ENCODE results near the gene ILK. TPM values are rescaled to one million over a fixed set of nuclear protein-coding genes. Genes with fewer than 3 reads are reported as not detected.
A peak's percentile ranks its signal among the peaks of the same experiment; 100 is the strongest.

Gene ILK
- total and polyA plus RNA-seq, 10 of the 15 experiments (the other 5 are each of a cell fraction or from before 2014, with no cell fraction given): 51.8 to 163 (median 92.0) TPM

GRCh38 chr11:6602096-6602940 lies 1.3 kb upstream of the ILK start:
- POLR2A ChIA-PET: interaction anchor here (0.6 to 2.2 kb wide), 4 partner anchors 9 to 1079 kb away, joined by 3 to 29 read pairs (median 6); partner anchors contain the start of genes MRPL17 and TPP1
- in situ Hi-C loops (cut with MboI): no loop called here
- no peak for FAIRE-seq
- Histone ChIP-seq H2AFZ (ENCODE audit: control insufficient read depth, low read depth, low read length) (no peak overlapping the region), H3K4me3 (peak overlapping the region; percentile 96), H3K9ac (ENCODE audit: control insufficient read depth, insufficient read depth, low read length) (peak overlapping the region; percentile 87), H3K79me2 (ENCODE audit: control insufficient read depth, insufficient read depth, low read length) (peaks cover 71% of the 10 kb centered on the region), H3K27me3 (replicated peaks in 1 of 2; ENCODE audit: control insufficient read depth in 2 of 2, insufficient read depth in 2 of 2, low read length in 1 of 2) (no peaks in the 10 kb centered on the region), H3K9me3 (replicated peaks; ENCODE audit: control insufficient read depth, insufficient read depth, low read length) (no peaks in the 10 kb centered on the region), H3K4me1 (ENCODE audit: control insufficient read depth, insufficient read depth, low read length) (peaks cover 17% of the 10 kb centered on the region), H3K4me2 (ENCODE audit: control insufficient read depth, insufficient read depth) (peak overlapping the region; percentile 96), H4K20me1 (ENCODE audit: control insufficient read depth, insufficient read depth) (no peaks in the 10 kb centered on the region), H3K36me3 (ENCODE audit: control insufficient read depth in 2 of 2, insufficient read depth in 2 of 2, low read length in 1 of 2) (peaks cover 10 to 18% of the 10 kb centered on the region in 2 experiments), H3K27ac (ENCODE audit: control insufficient read depth, insufficient read depth) (peak overlapping the region; percentile 85)
- no peak for ATAC-seq
- intact Hi-C loops (cut with micrococcal nuclease; ENCODE audit: unreplicated experiment): loop anchor here (2.0 to 10.0 kb wide), 2 partner anchors 72 to 218 kb away; no protein-coding TSS in a partner anchor
- DNase-seq (ENCODE audit: low read depth, low spot score): no peak
- WGBS (ENCODE audit: insufficient coverage, insufficient replicate concordance, low lambda C conversion rate, missing lambda C conversion rate): 54% methylated on average over 7 of the region's 7 CpGs
- BruUV-seq (replicated peaks): TSS peak; percentile 62
- SMC1A ChIA-PET (ENCODE audit: uncharacterized antibody, unreplicated experiment): interaction anchor here (0.7 to 6.2 kb wide), 5 partner anchors 15 to 223 kb away, joined by 3 to 57 read pairs (median 6); partner anchors contain the start of gene MRPL17
- CTCF ChIA-PET: interaction anchor here (0.9 to 2.2 kb wide), 6 partner anchors 8 to 104 kb away, joined by 3 to 9 read pairs (median 3); partner anchors contain the start of genes MRPL17 and TPP1
- RAD21 ChIA-PET (ENCODE audit: unreplicated experiment): interaction anchor here (0.7 to 4.8 kb wide), 5 partner anchors 9 to 223 kb away, joined by 3 to 60 read pairs (median 9); partner anchors contain the start of genes MRPL17, TAF10 and TPP1
- TF ChIP-seq SRF (IDR thresholded peaks at IDR 0.05; ENCODE audit: low read depth in 2 of 2, low read length in 2 of 2) (no peak), LARP7 (IDR thresholded peaks at IDR 0.05) (no peak), STAT3 (IDR thresholded peaks at IDR 0.05; ENCODE audit: low read depth, low read length) (no peak), CREB1 (IDR thresholded peaks at IDR 0.05; ENCODE audit: low read depth) (no peak), NR2C1 (IDR thresholded peaks at IDR 0.05) (no peak), RELB (IDR thresholded peaks at IDR 0.05; ENCODE audit: low read depth) (no peak), CTCF (IDR thresholded peaks at IDR 0.05 in 2 of 3, conservative IDR thresholded peaks at IDR 0.05 in 1 of 3; ENCODE audit: control insufficient read depth in 2 of 3, extremely low read depth in 1 of 3, insufficient read depth in 1 of 3, low read depth in 3 of 3, low read length in 3 of 3) (no peak), PBX3 (IDR thresholded peaks at IDR 0.05; ENCODE audit: insufficient replicate concordance, low read depth, low read length) (no peak), RCOR1 (conservative IDR thresholded peaks at IDR 0.05; ENCODE audit: low read depth, low read length) (no peak), CHD4 (IDR thresholded peaks at IDR 0.05) (no peak), BCLAF1 (IDR thresholded peaks at IDR 0.05) (no peak), BHLHE40 (IDR thresholded peaks at IDR 0.05; ENCODE audit: borderline replicate concordance in 1 of 2, low read depth in 2 of 2, low read length in 1 of 2) (no peak)

Data from GM12878 (cell line).